ENCODE data around the gene FOXJ2. TPM values are rescaled to one million over a fixed set of nuclear protein-coding genes. Genes with fewer than 3 reads are reported as not detected.

FOXJ2 gene
- total and polyA plus RNA-seq, 2 donors (not counting 1 experiment from before 2014, with no cell fraction given): 9.5 to 19.4 TPM

GRCh38 chr12:8026291-8026900 lies 6.1 kb upstream of the FOXJ2 start:
- 0% methylated on average over 19 of the region's 27 CpGs for WGBS (ENCODE audit: insufficient coverage)
- Histone ChIP-seq H3K4me1 (ENCODE audit: control insufficient read depth in 2 of 2, insufficient read depth in 2 of 2, low read length in 2 of 2) (peaks cover 4 to 8% of the 10 kb centered on the region in 2 donors), H3K4me3 (ENCODE audit: control extremely low read depth in 1 of 5, extremely low read depth in 1 of 5, insufficient read depth in 1 of 5, low read depth in 2 of 5, low read length in 4 of 5) (peak overlapping the region; percentile 92 to 99 (median 98)), H3K4me2 (replicated peaks; ENCODE audit: low read depth, low read length, poor library complexity, severe bottlenecking) (peak overlapping the region; percentile 76), H3K27ac (ENCODE audit: low read length in 2 of 2) (peak overlapping the region; percentile 99 to 100), H3K9me3 (ENCODE audit: control extremely low read depth in 1 of 3, control insufficient read depth in 2 of 3, insufficient read depth in 1 of 3, low read length in 2 of 3) (no peaks in the 10 kb centered on the region), H4K20me1 (ENCODE audit: control insufficient read depth, insufficient read depth, low read length, poor library complexity, severe bottlenecking) (no peaks in the 10 kb centered on the region), H3K27me3 (replicated peaks in 1 of 4; ENCODE audit: control extremely low read depth in 1 of 4, control insufficient read depth in 3 of 4, insufficient read depth in 4 of 4, low read length in 3 of 4) (no peaks in the 10 kb centered on the region), H2AFZ (ENCODE audit: insufficient read depth, low read depth, low read length, poor library complexity, severe bottlenecking) (peak overlapping the region; percentile 80), H3K9ac (ENCODE audit: low read length) (peak overlapping the region; percentile 100), H3K36me3 (replicated peaks in 1 of 2; ENCODE audit: control extremely low read depth in 1 of 2, control insufficient read depth in 1 of 2, extremely low read depth in 1 of 2, insufficient read depth in 2 of 2, low read length in 1 of 2) (no peaks in the 10 kb centered on the region), H3K79me2 (ENCODE audit: control insufficient read depth, insufficient read depth, low read length) (no peaks in the 10 kb centered on the region)
- CTCF ChIA-PET: interaction anchor here (1.0 to 2.4 kb wide), 4 partner anchors 11 to 65 kb away, joined by 3 to 12 read pairs (median 8); no protein-coding TSS in a partner anchor
- H3K4me1 Mint-ChIP-seq: peaks cover 11% of the 10 kb centered on the region
- TF ChIP-seq EZH2 (IDR thresholded peaks at IDR 0.05; ENCODE audit: borderline replicate concordance, insufficient read depth, low read depth, low read length, poor library complexity, severe bottlenecking) (no peak), CTCF (IDR thresholded peaks at IDR 0.05) (no peak)
- peak; percentile 98 for DNase-seq
- H3K27ac Mint-ChIP-seq: peak overlapping the region; percentile 100
- H3K9me3 Mint-ChIP-seq (ENCODE audit: insufficient read depth): no peaks in the 10 kb centered on the region
- H3K27me3 Mint-ChIP-seq: no peaks in the 10 kb centered on the region
- peak overlapping the region; percentile 97 for H3K4me3 Mint-ChIP-seq
- intact Hi-C loops (cut with micrococcal nuclease): loop anchor here (1.0 to 2.0 kb wide), 6 partner anchors 9 to 896 kb away; partner anchors contain the start of gene CLSTN3
- POLR2A ChIA-PET: interaction anchor here (0.9 to 2.2 kb wide), 4 partner anchors 10 to 94 kb away, joined by 3 to 15 read pairs (median 6); no protein-coding TSS in a partner anchor
- peak; percentile 95 for ATAC-seq (ENCODE audit: low read depth)

GRCh38 chr12:8027856-8028255 lies 4.7 kb upstream of the FOXJ2 start:
- peak overlapping the region; percentile 76 for H3K4me2 ChIP-seq (replicated peaks; ENCODE audit: low read depth, low read length, poor library complexity, severe bottlenecking)
- no CpG with 5 or more reads among the region's 5 CpGs for WGBS (ENCODE audit: insufficient coverage)

More at GRCh38 chr12:8027856-8028255, 4.7 kb upstream of the FOXJ2 start:
- no peaks in the 10 kb centered on the region for H4K20me1 ChIP-seq (ENCODE audit: control insufficient read depth, insufficient read depth, low read length, poor library complexity, severe bottlenecking)
- no peak for DNase-seq
- intact Hi-C loops (cut with micrococcal nuclease): loop anchor here (1.0 to 2.0 kb wide), 3 partner anchors 54 to 897 kb away; partner anchors contain the start of genes CLSTN3 and NECAP1
- no peaks in the 10 kb centered on the region for H3K9me3 ChIP-seq (ENCODE audit: control extremely low read depth in 1 of 3, control insufficient read depth in 2 of 3, insufficient read depth in 1 of 3, low read length in 2 of 3)
- Mint-ChIP-seq H3K9me3 (ENCODE audit: insufficient read depth) (no peaks in the 10 kb centered on the region), H3K4me3 (peak overlapping the region; percentile 97), H3K27ac (peak overlapping the region; percentile 5), H3K27me3 (no peaks in the 10 kb centered on the region), H3K4me1 (peaks cover 17% of the 10 kb centered on the region)
- POLR2A ChIA-PET: interaction anchor here (0.6 to 2.2 kb wide), 5 partner anchors 54 to 684 kb away, joined by 3 to 15 read pairs (median 4); no protein-coding TSS in a partner anchor
- peak overlapping the region in 1 of 5 experiments; percentile 92 for H3K4me3 ChIP-seq (ENCODE audit: control extremely low read depth in 1 of 5, extremely low read depth in 1 of 5, insufficient read depth in 1 of 5, low read depth in 2 of 5, low read length in 4 of 5)
- CTCF ChIA-PET: interaction anchor here (0.7 to 2.4 kb wide), 5 partner anchors 9 to 95 kb away, joined by 4 to 14 read pairs (median 9); no protein-coding TSS in a partner anchor
- TF ChIP-seq EZH2 (IDR thresholded peaks at IDR 0.05; ENCODE audit: borderline replicate concordance, insufficient read depth, low read depth, low read length, poor library complexity, severe bottlenecking) (no peak), CTCF (IDR thresholded peaks at IDR 0.05) (no peak)
- peak overlapping the region; percentile 80 for H2AFZ ChIP-seq (ENCODE audit: insufficient read depth, low read depth, low read length, poor library complexity, severe bottlenecking)
- H3K27me3 ChIP-seq (replicated peaks in 1 of 4; ENCODE audit: control extremely low read depth in 1 of 4, control insufficient read depth in 3 of 4, insufficient read depth in 4 of 4, low read length in 3 of 4): no peaks in the 10 kb centered on the region
- no peak overlapping the region for H3K9ac ChIP-seq (ENCODE audit: low read length)
- H3K27ac ChIP-seq (ENCODE audit: low read length in 2 of 2): no peak overlapping the region
- H3K36me3 ChIP-seq (replicated peaks in 1 of 2; ENCODE audit: control extremely low read depth in 1 of 2, control insufficient read depth in 1 of 2, extremely low read depth in 1 of 2, insufficient read depth in 2 of 2, low read length in 1 of 2): no peaks in the 10 kb centered on the region
- no peak for ATAC-seq (ENCODE audit: low read depth)
- peaks cover 8 to 14% of the 10 kb centered on the region in 2 donors for H3K4me1 ChIP-seq (ENCODE audit: control insufficient read depth in 2 of 2, insufficient read depth in 2 of 2, low read length in 2 of 2)
- peaks cover 10% of the 10 kb centered on the region for H3K79me2 ChIP-seq (ENCODE audit: control insufficient read depth, insufficient read depth, low read length)

Data from B cell (primary cell).